Motor neuron (in vitro differentiated cells): ENCODE data around the gene FTO. TPM values are rescaled to one million over a fixed set of nuclear protein-coding genes. Genes with fewer than 3 reads are reported as not detected.

Experiments used
- ATAC-seq, 8 experiments: fragments of 200-7000 bp; cut with Tn5 transposase; replicated peaks in 6 of 8; 2 replicates each; pipeline ENCODE4 v1.8.0; 2021; ENCODE audit warnings: mild to moderate bottlenecking in 8 of 8, moderate library complexity in 8 of 8
- H3K27ac ChIP-seq, 2 donors: fragments of 250-450 bp; sonication (Bioruptor Pico); 2 replicates each; pipeline ENCODE4 v1.9.0; 2021; ENCODE audit warnings: antibody characterized with exemption in 2 of 2, mild to moderate bottlenecking in 2 of 2, moderate library complexity in 1 of 2
- H3K4me1 ChIP-seq, 2 donors: fragments of 250-450 bp; sonication (Bioruptor Pico); replicated peaks in 1 of 2; 2 replicates each; pipeline ENCODE4 v1.6.1; 2021; ENCODE audit warnings: antibody characterized with exemption in 2 of 2, mild to moderate bottlenecking in 2 of 2, moderate library complexity in 1 of 2
- H3K4me3 ChIP-seq, 5 donors: fragments of 250-450 bp; sonication (Bioruptor Pico); 2 replicates each; pipeline ENCODE4 v1.9.0; 2021; ENCODE audit warnings: antibody characterized with exemption in 5 of 5, mild to moderate bottlenecking in 5 of 5, moderate library complexity in 4 of 5
- WGBS, 10 experiments: fragments of 450-650 bp; shearing (Covaris generic); methylation state at CpG; one replicate each; pipeline ENCODE4 v1.0.0; 2022; 5-methylcytosine and 5-hydroxymethylcytosine counted together
- in situ Hi-C, 9 experiments: fragments of 400-800 bp; cut with MboI; loops; one replicate each; pipeline ENCODE4 v1.15.0; 2021; ENCODE audit warnings: low sequenced_read_pairs in 9 of 9, low pct_unique_long_range_greater_than_20kb in 2 of 9; ENCODE audit not compliant: unreplicated experiment in 9 of 9
- total RNA-seq, 8 experiments: library from RNA; unstranded; fragments of 300-600 nt; gene quantifications; 2 replicates each; pipeline versions ENCODE4 v1.2.3 to v1.2.4, GENCODE V29; 2022

Gene FTO
- total RNA-seq, 8 experiments from 2014 or later, result 73.8 to 143 (median 112) TPM

GRCh38 chr16:53848277-53848942 is 144.5 kb downstream of the FTO start:
- in situ Hi-C loops, result no loop called here
- WGBS, 10 experiments, result 67 to 92% (median 80%) methylated on average over 1 to 3 of the region's 3 CpGs; no CpG with 5 or more reads in 5 of the 10 experiments
- no peak overlapping the region for H3K27ac ChIP-seq
- no peak overlapping the region for H3K4me3 ChIP-seq
- peak in 1 of 8 experiments; percentile 89 for ATAC-seq
- H3K4me1 ChIP-seq, result no peaks in the 10 kb centered on the region

GRCh38 chr16:53848950-53849349 is 145.0 kb downstream of the FTO start:
- WGBS, 10 experiments, result 80 to 100% (median 100%) methylated on average over 1 of the region's 1 CpG; no CpG with 5 or more reads in 2 of the 10 experiments
- ATAC-seq, result peak in 1 of 8 experiments; percentile 7
- no peak overlapping the region for H3K27ac ChIP-seq
- no peak overlapping the region for H3K4me3 ChIP-seq
- in situ Hi-C loops, result no loop called here
- no peaks in the 10 kb centered on the region for H3K4me1 ChIP-seq

- Histone ChIP-seq H3K4me3 (no peak overlapping the region), H3K4me1 (no peaks in the 10 kb centered on the region), H3K27ac (no peak overlapping the region)
- in situ Hi-C loops, result no loop called here
- no peak for ATAC-seq
- WGBS, 10 experiments, result 100% methylated on average over 1 of the region's 1 CpG; no CpG with 5 or more reads in 5 of the 10 experiments
Measured at GRCh38 chr16:53849585-53849984, 145.6 kb downstream of the FTO start.

- no peak for ATAC-seq
- H3K27ac ChIP-seq, result no peak overlapping the region
- WGBS, 10 experiments, result 38 to 100% (median 57%) methylated on average over 1 of the region's 1 CpG; no CpG with 5 or more reads in 3 of the 10 experiments
- H3K4me3 ChIP-seq, result no peak overlapping the region
- no peaks in the 10 kb centered on the region for H3K4me1 ChIP-seq
- in situ Hi-C loops, result no loop called here
Measured at GRCh38 chr16:53849994-53850393, 146.0 kb downstream of the FTO start.

GRCh38 chr16:53852678-53853077 is 148.7 kb downstream of the FTO start:
- no peaks in the 10 kb centered on the region for H3K4me1 ChIP-seq
- H3K4me3 ChIP-seq, result no peak overlapping the region
- no peak for ATAC-seq
- in situ Hi-C loops, result no loop called here
- 90 to 100% (median 97%) methylated on average over 1 to 6 of the region's 6 CpGs; no CpG with 5 or more reads in 4 of the 10 experiments for WGBS, 10 experiments
- no peak overlapping the region for H3K27ac ChIP-seq

GRCh38 chr16:53855056-53855455 is 151.1 kb downstream of the FTO start:
- in situ Hi-C loops, result no loop called here
- Histone ChIP-seq H3K4me1 (no peaks in the 10 kb centered on the region), H3K27ac (no peak overlapping the region), H3K4me3 (no peak overlapping the region)
- no peak for ATAC-seq

- no peak for ATAC-seq
- no peaks in the 10 kb centered on the region for H3K4me1 ChIP-seq
- H3K4me3 ChIP-seq, result no peak overlapping the region
- in situ Hi-C loops, result no loop called here
- WGBS, 10 experiments, result 82 to 100% (median 100%) methylated on average over 1 of the region's 1 CpG; no CpG with 5 or more reads in 1 of the 10 experiments
- no peak overlapping the region for H3K27ac ChIP-seq
Measured at GRCh38 chr16:53855511-53855910, 151.6 kb downstream of the FTO start.

GRCh38 chr16:53859995-53860540 is 156.1 kb downstream of the FTO start:
- in situ Hi-C loops, result no loop called here
- WGBS, 10 experiments, result 80 to 100% (median 100%) methylated on average over 1 to 2 of the region's 2 CpGs

GRCh38 chr16:53863861-53864260 is 159.9 kb downstream of the FTO start:
- H3K4me3 ChIP-seq, result no peak overlapping the region
- WGBS, 10 experiments, result 80 to 100% (median 100%) methylated on average over 1 to 2 of the region's 2 CpGs
- ATAC-seq, result no peak
- no peak overlapping the region for H3K27ac ChIP-seq
- peaks cover 4 to 6% of the 10 kb centered on the region in 2 donors for H3K4me1 ChIP-seq
- in situ Hi-C loops, result no loop called here

More at GRCh38 chr16:53859995-53860540, 156.1 kb downstream of the FTO start:
- no peak overlapping the region for H3K4me3 ChIP-seq
- H3K4me1 ChIP-seq, result peaks cover 1 to 2% of the 10 kb centered on the region in 2 donors
- no peak for ATAC-seq
- no peak overlapping the region for H3K27ac ChIP-seq

- WGBS, 10 experiments, result 60 to 100% (median 96%) methylated on average over 1 to 2 of the region's 2 CpGs; no CpG with 5 or more reads in 2 of the 10 experiments
- peaks cover 4 to 6% of the 10 kb centered on the region in 2 donors for H3K4me1 ChIP-seq
- in situ Hi-C loops, result no loop called here
- no peak overlapping the region for H3K27ac ChIP-seq
- peak in 6 of 8 experiments; percentile 12 to 50 (median 24) for ATAC-seq
- no peak overlapping the region for H3K4me3 ChIP-seq
Measured at GRCh38 chr16:53864819-53865493, 161.0 kb downstream of the FTO start.

- ATAC-seq, result peak; percentile 29 to 99 (median 79)
- peaks cover 4 to 6% of the 10 kb centered on the region in 2 donors for H3K4me1 ChIP-seq
- no peak overlapping the region for H3K27ac ChIP-seq
- in situ Hi-C loops, result no loop called here
- no peak overlapping the region for H3K4me3 ChIP-seq
- 0 to 25% (median 7%) methylated on average over 1 of the region's 1 CpG; no CpG with 5 or more reads in 4 of the 10 experiments for WGBS, 10 experiments
Measured at GRCh38 chr16:53865494-53865863, 161.5 kb downstream of the FTO start.

- no peak overlapping the region for H3K4me3 ChIP-seq
- H3K27ac ChIP-seq, result no peak overlapping the region
- in situ Hi-C loops, result no loop called here
- 88 to 100% (median 98%) methylated on average over 1 of the region's 1 CpG for WGBS, 10 experiments
- ATAC-seq, result no peak
- H3K4me1 ChIP-seq, result peaks cover 4 to 6% of the 10 kb centered on the region in 2 donors
Measured at GRCh38 chr16:53866520-53866919, 162.6 kb downstream of the FTO start.

GRCh38 chr16:53870831-53871230 is 166.9 kb downstream of the FTO start:
- Histone ChIP-seq H3K4me1 (peaks cover 0 to under 1% of the 10 kb centered on the region in 2 donors), H3K4me3 (no peak overlapping the region), H3K27ac (no peak overlapping the region)
- 75 to 100% (median 94%) methylated on average over 1 of the region's 1 CpG for WGBS, 10 experiments
- in situ Hi-C loops, result no loop called here
- ATAC-seq, result no peak
